Measurements from ENCODE around the gene PTPN22.

Gene PTPN22

GRCh38 chr1:113780374-113781146 lies 91.0 kb downstream of the PTPN22 start:
- TF ChIP-seq, protein P1, sequence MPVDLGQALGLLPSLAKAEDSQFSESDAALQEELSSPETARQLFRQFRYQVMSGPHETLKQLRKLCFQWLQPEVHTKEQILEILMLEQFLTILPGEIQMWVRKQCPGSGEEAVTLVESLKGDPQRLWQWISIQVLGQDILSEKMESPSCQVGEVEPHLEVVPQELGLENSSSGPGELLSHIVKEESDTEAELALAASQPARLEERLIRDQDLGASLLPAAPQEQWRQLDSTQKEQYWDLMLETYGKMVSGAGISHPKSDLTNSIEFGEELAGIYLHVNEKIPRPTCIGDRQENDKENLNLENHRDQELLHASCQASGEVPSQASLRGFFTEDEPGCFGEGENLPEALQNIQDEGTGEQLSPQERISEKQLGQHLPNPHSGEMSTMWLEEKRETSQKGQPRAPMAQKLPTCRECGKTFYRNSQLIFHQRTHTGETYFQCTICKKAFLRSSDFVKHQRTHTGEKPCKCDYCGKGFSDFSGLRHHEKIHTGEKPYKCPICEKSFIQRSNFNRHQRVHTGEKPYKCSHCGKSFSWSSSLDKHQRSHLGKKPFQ (tag by site-specific recombination; IDR thresholded peaks at IDR 0.05), result peak; percentile 69
- TF ChIP-seq BCL6B (tag by site-specific recombination; IDR thresholded peaks at IDR 0.05), result no peak
- Histone ChIP-seq H3K27ac (ENCODE audit: extremely low read depth, low read depth, low read length) (no peak overlapping the region), H3K4me3 (ENCODE audit: low read depth, low read length) (no peak overlapping the region), H3K36me3 (ENCODE audit: control insufficient read depth in 2 of 2, insufficient read depth in 1 of 2, low read length in 2 of 2) (peaks cover 5 to 18% of the 10 kb centered on the region in 2 experiments; a peak in 2 of 3 replicates), H3K9me3 (ENCODE audit: control insufficient read depth, insufficient read depth, low read depth, low read length) (no peaks in the 10 kb centered on the region), H3K4me1 (ENCODE audit: control insufficient read depth, insufficient read depth, low read length) (peaks cover 2% of the 10 kb centered on the region)
- CTCF ChIA-PET, result no interaction called here
- POLR2A ChIA-PET, result no interaction called here

GRCh38 chr1:113779542-113779941 lies 92.0 kb downstream of the PTPN22 start:
- Histone ChIP-seq H3K4me3 (ENCODE audit: low read depth, low read length) (no peak overlapping the region), H3K27ac (ENCODE audit: extremely low read depth, low read depth, low read length) (no peak overlapping the region), H3K9me3 (ENCODE audit: control insufficient read depth, insufficient read depth, low read depth, low read length) (no peaks in the 10 kb centered on the region), H3K36me3 (ENCODE audit: control insufficient read depth in 2 of 2, insufficient read depth in 1 of 2, low read length in 2 of 2) (peaks cover 5 to 20% of the 10 kb centered on the region in 2 experiments; a peak in 2 of 3 replicates), H3K4me1 (ENCODE audit: control insufficient read depth, insufficient read depth, low read length) (peaks cover 2% of the 10 kb centered on the region)
- ChIA-PET POLR2A (interaction anchor here (0.6 kb wide), 1 partner anchor 104 kb away, joined by 3 read pairs; no protein-coding TSS in a partner anchor), CTCF (no interaction called here)
- TF ChIP-seq KLF10 (tag by site-specific recombination; IDR thresholded peaks at IDR 0.05) (no peak), ZSCAN30 (tag by site-specific recombination; IDR thresholded peaks at IDR 0.05) (no peak)

DNA sequence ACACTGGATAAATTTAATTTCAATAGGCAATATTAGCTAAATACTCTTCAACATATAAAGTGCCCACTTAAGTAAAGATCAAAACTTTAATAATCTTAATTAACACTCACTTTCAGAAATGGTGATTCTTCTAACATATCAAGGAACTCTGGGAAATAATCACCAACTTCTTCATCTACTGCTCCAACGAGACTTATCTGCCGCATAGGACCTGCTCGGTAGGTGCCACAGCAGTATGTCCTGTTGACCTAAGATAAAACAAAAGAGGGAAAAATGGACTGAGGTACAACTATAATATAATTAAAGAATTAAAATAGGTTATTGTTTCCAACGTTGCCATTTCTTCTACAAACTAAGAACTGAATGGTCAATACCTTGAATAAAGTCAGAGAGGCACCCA lies 94.0 kb downstream of the PTPN22 start:
- CTCF ChIA-PET, result no interaction called here

GRCh38 chr1:113770031-113770430 lies 101.5 kb downstream of the PTPN22 start:
- H3K36me3 ChIP-seq (ENCODE audit: control insufficient read depth in 2 of 2, insufficient read depth in 1 of 2, low read length in 2 of 2), result peaks cover 0 to 36% of the 10 kb centered on the region in 2 experiments; a peak in 2 of 3 replicates
- H3K9me3 ChIP-seq (ENCODE audit: control insufficient read depth, insufficient read depth, low read depth, low read length), result no peaks in the 10 kb centered on the region
- H3K4me1 ChIP-seq (ENCODE audit: control insufficient read depth, insufficient read depth, low read length), result no peaks in the 10 kb centered on the region
- POLR2A ChIA-PET, result interaction anchor here (1.8 kb wide), 1 partner anchor 10 kb away, joined by 9 read pairs; the partner anchor contains the start of gene PHTF1
- TF ChIP-seq ZNF112 (tag by site-specific recombination; IDR thresholded peaks at IDR 0.05) (no peak), KLF10 (tag by site-specific recombination; IDR thresholded peaks at IDR 0.05) (no peak)
- TF ChIP-seq, protein P2, sequence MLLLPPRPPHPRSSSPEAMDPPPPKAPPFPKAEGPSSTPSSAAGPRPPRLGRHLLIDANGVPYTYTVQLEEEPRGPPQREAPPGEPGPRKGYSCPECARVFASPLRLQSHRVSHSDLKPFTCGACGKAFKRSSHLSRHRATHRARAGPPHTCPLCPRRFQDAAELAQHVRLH (tag by site-specific recombination; IDR thresholded peaks at IDR 0.05), result no peak
- CTCF ChIA-PET, result interaction anchor here (0.7 kb wide), 1 partner anchor 1053 kb away, joined by 3 read pairs; no protein-coding TSS in a partner anchor
- H3K4me3 ChIP-seq (ENCODE audit: low read depth, low read length), result no peak overlapping the region
- H3K27ac ChIP-seq (ENCODE audit: extremely low read depth, low read depth, low read length), result no peak overlapping the region

More for the DNA sequence above, 94.0 kb downstream of the PTPN22 start:
- no peaks in the 10 kb centered on the region for H3K9me3 ChIP-seq (ENCODE audit: control insufficient read depth, insufficient read depth, low read depth, low read length)
- no peaks in the 10 kb centered on the region; the same call in 1 of the 2 replicates for H3K4me1 ChIP-seq (ENCODE audit: control insufficient read depth, insufficient read depth, low read length)
- H3K27ac ChIP-seq (ENCODE audit: extremely low read depth, low read depth, low read length), result no peak overlapping the region
- no peak overlapping the region for H3K4me3 ChIP-seq (ENCODE audit: low read depth, low read length)
- POLR2A ChIA-PET, result interaction anchor here (0.6 kb wide), 1 partner anchor 24 kb away, joined by 3 read pairs; no protein-coding TSS in a partner anchor
- no peak for TF ChIP-seq ZNF350 (tag by site-specific recombination; IDR thresholded peaks at IDR 0.05)
- TF ChIP-seq ZNF138 (tag by site-specific recombination; IDR thresholded peaks at IDR 0.05; ENCODE audit: borderline replicate concordance), result no peak
- no peak for TF ChIP-seq ZNF366 (tag by site-specific recombination; conservative IDR thresholded peaks at IDR 0.05)
- TF ChIP-seq ZNF558 (tag by site-specific recombination; IDR thresholded peaks at IDR 0.05), result no peak
- TF ChIP-seq KLF8 (tag by site-specific recombination; IDR thresholded peaks at IDR 0.05), result no peak
- TF ChIP-seq GFI1B (tag by site-specific recombination; IDR thresholded peaks at IDR 0.05), result no peak
- H3K36me3 ChIP-seq (ENCODE audit: control insufficient read depth in 2 of 2, insufficient read depth in 1 of 2, low read length in 2 of 2), result peaks cover 5 to 24% of the 10 kb centered on the region in 2 experiments; a peak in 2 of 3 replicates
